Measurements from ENCODE around the gene NAGPA. TPM values are rescaled to one million over a fixed set of nuclear protein-coding genes. Genes with fewer than 3 reads are reported as not detected.

Gene NAGPA
- polyA plus RNA-seq, 1 donor from 2014 or later: 36.6 TPM

- H3K27ac ChIP-seq (ENCODE audit: low read length): no peak overlapping the region
- H3K4me2 ChIP-seq (ENCODE audit: low read length): no peak overlapping the region
- no peaks in the 10 kb centered on the region for H3K79me2 ChIP-seq (replicated peaks; ENCODE audit: insufficient read depth, low read length)
- H2AFZ ChIP-seq (ENCODE audit: low read depth, low read length): no peak overlapping the region
- no peaks in the 10 kb centered on the region for H3K9me3 ChIP-seq (ENCODE audit: low read length)
- no peaks in the 10 kb centered on the region for H3K9me2 ChIP-seq (ENCODE audit: insufficient read depth, low read length)
- H3K27me3 ChIP-seq (ENCODE audit: insufficient read depth, low read depth, low read length): no peaks in the 10 kb centered on the region
- no peaks in the 10 kb centered on the region for H3K36me3 ChIP-seq (ENCODE audit: insufficient read depth, low read length)
- H3K9ac ChIP-seq (ENCODE audit: low read length): no peak overlapping the region
- H3F3A ChIP-seq (ENCODE audit: insufficient read depth, low read length, poor library complexity, severe bottlenecking): no peaks in the 10 kb centered on the region
- H3K4me3 ChIP-seq (ENCODE audit: low read length): no peak overlapping the region
- no peaks in the 10 kb centered on the region for H4K20me1 ChIP-seq (ENCODE audit: insufficient read depth)
- TF ChIP-seq POLR2AphosphoS5 (IDR thresholded peaks at IDR 0.05) (no peak), RAD21 (conservative IDR thresholded peaks at IDR 0.05) (no peak), REST (IDR thresholded peaks at IDR 0.05; ENCODE audit: borderline replicate concordance) (no peak), TAF1 (IDR thresholded peaks at IDR 0.05; ENCODE audit: low read depth) (no peak), EP300 (conservative IDR thresholded peaks at IDR 0.05; ENCODE audit: poor library complexity, severe bottlenecking) (no peak), EZH2 (IDR thresholded peaks at IDR 0.05; ENCODE audit: borderline replicate concordance, insufficient read depth, low read length, poor library complexity, severe bottlenecking) (no peak), SMC3 (conservative IDR thresholded peaks at IDR 0.05; ENCODE audit: poor library complexity) (no peak), MXI1 (conservative IDR thresholded peaks at IDR 0.05; ENCODE audit: poor library complexity, severe bottlenecking) (no peak)
- TF ChIP-seq, protein P1, sequence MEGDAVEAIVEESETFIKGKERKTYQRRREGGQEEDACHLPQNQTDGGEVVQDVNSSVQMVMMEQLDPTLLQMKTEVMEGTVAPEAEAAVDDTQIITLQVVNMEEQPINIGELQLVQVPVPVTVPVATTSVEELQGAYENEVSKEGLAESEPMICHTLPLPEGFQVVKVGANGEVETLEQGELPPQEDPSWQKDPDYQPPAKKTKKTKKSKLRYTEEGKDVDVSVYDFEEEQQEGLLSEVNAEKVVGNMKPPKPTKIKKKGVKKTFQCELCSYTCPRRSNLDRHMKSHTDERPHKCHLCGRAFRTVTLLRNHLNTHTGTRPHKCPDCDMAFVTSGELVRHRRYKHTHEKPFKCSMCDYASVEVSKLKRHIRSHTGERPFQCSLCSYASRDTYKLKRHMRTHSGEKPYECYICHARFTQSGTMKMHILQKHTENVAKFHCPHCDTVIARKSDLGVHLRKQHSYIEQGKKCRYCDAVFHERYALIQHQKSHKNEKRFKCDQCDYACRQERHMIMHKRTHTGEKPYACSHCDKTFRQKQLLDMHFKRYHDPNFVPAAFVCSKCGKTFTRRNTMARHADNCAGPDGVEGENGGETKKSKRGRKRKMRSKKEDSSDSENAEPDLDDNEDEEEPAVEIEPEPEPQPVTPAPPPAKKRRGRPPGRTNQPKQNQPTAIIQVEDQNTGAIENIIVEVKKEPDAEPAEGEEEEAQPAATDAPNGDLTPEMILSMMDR (IDR thresholded peaks at IDR 0.05; ENCODE audit: poor library complexity, severe bottlenecking): no peak
These were observed 8.5 kb downstream of the NAGPA start for GRCh38 chr16:5025171-5025632.

- Histone ChIP-seq H3K9ac (ENCODE audit: low read length) (no peak overlapping the region), H3K4me2 (ENCODE audit: low read length) (no peak overlapping the region), H3K9me2 (ENCODE audit: insufficient read depth, low read length) (no peaks in the 10 kb centered on the region), H2AFZ (ENCODE audit: low read depth, low read length) (no peak overlapping the region), H3K79me2 (replicated peaks; ENCODE audit: insufficient read depth, low read length) (no peaks in the 10 kb centered on the region), H3K9me3 (ENCODE audit: low read length) (no peaks in the 10 kb centered on the region), H3F3A (ENCODE audit: insufficient read depth, low read length, poor library complexity, severe bottlenecking) (no peaks in the 10 kb centered on the region), H3K27ac (ENCODE audit: low read length) (no peak overlapping the region), H3K27me3 (ENCODE audit: insufficient read depth, low read depth, low read length) (no peaks in the 10 kb centered on the region), H3K36me3 (ENCODE audit: insufficient read depth, low read length) (no peaks in the 10 kb centered on the region), H3K4me3 (ENCODE audit: low read length) (no peak overlapping the region), H4K20me1 (ENCODE audit: insufficient read depth) (no peaks in the 10 kb centered on the region)
- no peak for TF ChIP-seq TAF1 (IDR thresholded peaks at IDR 0.05; ENCODE audit: low read depth)
- peak; percentile 15 for TF ChIP-seq SMC3 (conservative IDR thresholded peaks at IDR 0.05; ENCODE audit: poor library complexity)
These were observed 9.1 kb downstream of the NAGPA start for GRCh38 chr16:5024632-5025031.

- Histone ChIP-seq H3K4me2 (ENCODE audit: low read length) (no peak overlapping the region), H3F3A (ENCODE audit: insufficient read depth, low read length, poor library complexity, severe bottlenecking) (no peaks in the 10 kb centered on the region), H2AFZ (ENCODE audit: low read depth, low read length) (no peak overlapping the region), H3K27ac (ENCODE audit: low read length) (no peak overlapping the region), H3K27me3 (ENCODE audit: insufficient read depth, low read depth, low read length) (no peaks in the 10 kb centered on the region), H3K9me2 (ENCODE audit: insufficient read depth, low read length) (no peaks in the 10 kb centered on the region), H3K9me3 (ENCODE audit: low read length) (no peaks in the 10 kb centered on the region), H3K9ac (ENCODE audit: low read length) (no peak overlapping the region), H3K36me3 (ENCODE audit: insufficient read depth, low read length) (no peaks in the 10 kb centered on the region), H3K4me3 (ENCODE audit: low read length) (no peak overlapping the region), H3K79me2 (replicated peaks; ENCODE audit: insufficient read depth, low read length) (no peaks in the 10 kb centered on the region), H4K20me1 (ENCODE audit: insufficient read depth) (no peaks in the 10 kb centered on the region)
- TF ChIP-seq POLR2AphosphoS5 (IDR thresholded peaks at IDR 0.05) (no peak), SMC3 (conservative IDR thresholded peaks at IDR 0.05; ENCODE audit: poor library complexity) (no peak), RAD21 (conservative IDR thresholded peaks at IDR 0.05) (no peak), EP300 (conservative IDR thresholded peaks at IDR 0.05; ENCODE audit: poor library complexity, severe bottlenecking) (no peak), TAF1 (IDR thresholded peaks at IDR 0.05; ENCODE audit: low read depth) (no peak), EZH2 (IDR thresholded peaks at IDR 0.05; ENCODE audit: borderline replicate concordance, insufficient read depth, low read length, poor library complexity, severe bottlenecking) (no peak)
- TF ChIP-seq, protein P1 (IDR thresholded peaks at IDR 0.05; ENCODE audit: poor library complexity, severe bottlenecking): no peak
These were observed 11.2 kb downstream of the NAGPA start for GRCh38 chr16:5022521-5022920.
